Suprapubic skin (tissue), 4 donors: ENCODE results near the gene ZC3HAV1L. TPM values are rescaled to one million over a fixed set of nuclear protein-coding genes. Genes with fewer than 3 reads are reported as not detected.

ENCODE experiments used
- DNase-seq, 2 donors: peaks; one replicate each; pipeline ENCODE4 v3.0.0-alpha.2; 2019; ENCODE audit warnings: low spot score in 2 of 2
- H3K27ac ChIP-seq: fragments of 200-600 bp; sonication (generic); one replicate; pipeline ENCODE4 v1.5.1; 2019
- H3K27me3 ChIP-seq: fragments of 200-600 bp; sonication (generic); one replicate; pipeline ENCODE4 v1.5.1; 2019
- H3K36me3 ChIP-seq: fragments of 200-600 bp; sonication (generic); one replicate; pipeline ENCODE4 v1.5.1; 2019
- H3K4me1 ChIP-seq: fragments of 200-600 bp; sonication (generic); one replicate; pipeline ENCODE4 v1.5.1; 2019
- H3K4me3 ChIP-seq: fragments of 200-600 bp; sonication (generic); one replicate; pipeline ENCODE4 v1.5.1; 2019; ENCODE audit warnings: mild to moderate bottlenecking
- H3K9me3 ChIP-seq: fragments of 200-600 bp; sonication (generic); one replicate; pipeline ENCODE4 v1.5.1; 2019
- CTCF ChIP-seq, 2 donors: fragments of 200-600 bp in 1 of 2; fragments of 450-650 bp in 1 of 2; sonication (generic) in 1 of 2; IDR thresholded peaks; one replicate each; pipeline ENCODE4 v1.5.1; 2016 to 2019; ENCODE audit warnings: antibody characterized with exemption in 2 of 2, mild to moderate bottlenecking in 1 of 2, moderate library complexity in 1 of 2
- EP300 ChIP-seq: sonication (generic); formaldehyde crosslinking; IDR thresholded peaks from one replicate; pipeline ENCODE4 v1.6.1; 2017; ENCODE audit warnings: antibody characterized with exemption
- POLR2A ChIP-seq, 2 donors: fragments of 450-650 bp; IDR thresholded peaks; one replicate each; pipeline ENCODE4 v1.6.1; 2017; ENCODE audit warnings: antibody characterized with exemption in 2 of 2, mild to moderate bottlenecking in 2 of 2, moderate library complexity in 2 of 2
- POLR2AphosphoS5 ChIP-seq, 3 donors: sonication (generic); formaldehyde crosslinking; IDR thresholded peaks; one replicate each; pipeline ENCODE4 v1.6.1; 2017; ENCODE audit warnings: antibody characterized with exemption in 3 of 3
- WGBS: methylation state at CpG from one replicate; pipeline ENCODE4 v1.1.5; 2018; 5-methylcytosine and 5-hydroxymethylcytosine counted together
- total RNA-seq, 4 donors: library from RNA; depleted of rRNA; stranded (reverse); fragments of >200 nt; gene quantifications; one replicate each; pipeline ENCODE4 v1.1.0, GENCODE V29; 2016

Gene ZC3HAV1L
- total RNA-seq, 4 donors from 2014 or later: 22.1 to 44.6 (median 22.5) TPM

- Histone ChIP-seq H3K27me3 (no peaks in the 10 kb centered on the region), H3K9me3 (no peaks in the 10 kb centered on the region), H3K4me1 (no peaks in the 10 kb centered on the region), H3K27ac (no peak overlapping the region), H3K4me3 (no peak overlapping the region), H3K36me3 (peaks cover 67% of the 10 kb centered on the region)
- 52% methylated on average over 2 of the region's 2 CpGs for WGBS
- no peak for DNase-seq
- no peak for TF ChIP-seq EP300
- TF ChIP-seq CTCF (IDR thresholded peaks at IDR 0.05): no peak
- no peak for TF ChIP-seq POLR2A (IDR thresholded peaks at IDR 0.05)
- TF ChIP-seq POLR2AphosphoS5 (IDR thresholded peaks at IDR 0.05): no peak
These were observed 18.3 kb upstream of the ZC3HAV1L start for GRCh38 chr7:139054101-139054500.

- H3K4me3 ChIP-seq: no peak overlapping the region
- H3K36me3 ChIP-seq: peaks cover 84% of the 10 kb centered on the region
- no peak for DNase-seq
- H3K27ac ChIP-seq: no peak overlapping the region
- no peaks in the 10 kb centered on the region for H3K4me1 ChIP-seq
- H3K9me3 ChIP-seq: no peaks in the 10 kb centered on the region
- TF ChIP-seq EP300: no peak
- TF ChIP-seq POLR2A (IDR thresholded peaks at IDR 0.05): no peak
- no peak for TF ChIP-seq CTCF (IDR thresholded peaks at IDR 0.05)
- no peak for TF ChIP-seq POLR2AphosphoS5 (IDR thresholded peaks at IDR 0.05)
- no peaks in the 10 kb centered on the region for H3K27me3 ChIP-seq
These were observed 15.8 kb upstream of the ZC3HAV1L start for GRCh38 chr7:139051655-139052054.

- H3K36me3 ChIP-seq: peaks cover 95% of the 10 kb centered on the region
- no peak for DNase-seq
- H3K4me3 ChIP-seq: no peak overlapping the region
- H3K27ac ChIP-seq: no peak overlapping the region
- H3K27me3 ChIP-seq: no peaks in the 10 kb centered on the region
- TF ChIP-seq CTCF (IDR thresholded peaks at IDR 0.05) (no peak), EP300 (no peak), POLR2AphosphoS5 (IDR thresholded peaks at IDR 0.05) (no peak), POLR2A (IDR thresholded peaks at IDR 0.05) (no peak)
- no peaks in the 10 kb centered on the region for H3K9me3 ChIP-seq
- WGBS: 96% methylated on average over 1 of the region's 1 CpG
- no peaks in the 10 kb centered on the region for H3K4me1 ChIP-seq
These were observed 14.1 kb upstream of the ZC3HAV1L start for GRCh38 chr7:139049936-139050335.

GRCh38 chr7:139049111-139049510 is 13.3 kb upstream of the ZC3HAV1L start:
- H3K27me3 ChIP-seq: no peaks in the 10 kb centered on the region
- no peaks in the 10 kb centered on the region for H3K4me1 ChIP-seq
- no peak for DNase-seq
- H3K4me3 ChIP-seq: no peak overlapping the region
- H3K9me3 ChIP-seq: no peaks in the 10 kb centered on the region
- no peak overlapping the region for H3K27ac ChIP-seq
- 92% methylated on average over 7 of the region's 7 CpGs for WGBS
- TF ChIP-seq POLR2AphosphoS5 (IDR thresholded peaks at IDR 0.05) (no peak), CTCF (IDR thresholded peaks at IDR 0.05) (no peak), POLR2A (IDR thresholded peaks at IDR 0.05) (no peak)
- H3K36me3 ChIP-seq: peaks cover 93% of the 10 kb centered on the region

GRCh38 chr7:139047970-139048369 is 12.1 kb upstream of the ZC3HAV1L start:
- WGBS: 82% methylated on average over 3 of the region's 3 CpGs
- Histone ChIP-seq H3K4me3 (no peak overlapping the region), H3K9me3 (no peaks in the 10 kb centered on the region), H3K27me3 (no peaks in the 10 kb centered on the region), H3K27ac (no peak overlapping the region), H3K36me3 (peaks cover 82% of the 10 kb centered on the region), H3K4me1 (no peaks in the 10 kb centered on the region)
- TF ChIP-seq EP300 (no peak), CTCF (IDR thresholded peaks at IDR 0.05) (no peak), POLR2A (IDR thresholded peaks at IDR 0.05) (no peak), POLR2AphosphoS5 (IDR thresholded peaks at IDR 0.05) (no peak)
- DNase-seq: no peak
